HAP-1 (cell line): Measurements from ENCODE around the gene OR2T10.

Source experiments
- DNase-seq, 2 experiments: peaks; one replicate each; pipeline ENCODE4 v3.0.0-alpha.2; 2016 to 2020; ENCODE audit warnings: low spot score in 2 of 2
- H3K27me3 ChIP-seq: fragments of 250-450 bp; sonication (Bioruptor Pico); 2 replicates; pipeline ENCODE4 v1.5.1; 2020; ENCODE audit warnings: low read depth, mild to moderate bottlenecking, moderate library complexity
- H3K36me3 ChIP-seq: fragments of 250-450 bp; sonication (Bioruptor Pico); replicated peaks from 2 replicates; pipeline ENCODE4 v1.5.1; 2020; ENCODE audit warnings: mild to moderate bottlenecking
- H3K4me1 ChIP-seq: fragments of 250-450 bp; sonication (Bioruptor Pico); 2 replicates; pipeline ENCODE4 v1.5.1; 2020; ENCODE audit warnings: mild to moderate bottlenecking
- H3K4me3 ChIP-seq: fragments of 250-450 bp; sonication (Bioruptor Pico); 2 replicates; pipeline ENCODE4 v1.5.1; 2020; ENCODE audit warnings: mild to moderate bottlenecking, moderate library complexity
- H3K9me3 ChIP-seq: fragments of 250-450 bp; sonication (Bioruptor Pico); 2 replicates; pipeline ENCODE4 v1.5.1; 2020; ENCODE audit warnings: mild to moderate bottlenecking, moderate library complexity
- in situ Hi-C: fragments of 300-500 bp; cut with MboI; formaldehyde crosslinking; loops from 3 replicates; pipeline ENCODE4 v1.14.3; 2020; ENCODE audit warnings: low sequenced_read_pairs, inconsistent platforms, mixed read lengths

The OR2T10 gene

GRCh38 chr1:248622570-248623001, 25.1 kb upstream of the OR2T10 start:
- H3K9me3 ChIP-seq, result no peaks in the 10 kb centered on the region

GRCh38 chr1:248621770-248622169, 24.3 kb upstream of the OR2T10 start:
- in situ Hi-C loops, result no loop called here
- no peak overlapping the region for H3K4me3 ChIP-seq
- H3K4me1 ChIP-seq, result no peaks in the 10 kb centered on the region
- peak; percentile 8 to 60 for DNase-seq
- H3K27me3 ChIP-seq, result no peaks in the 10 kb centered on the region
- no peaks in the 10 kb centered on the region for H3K36me3 ChIP-seq
- H3K9me3 ChIP-seq, result no peaks in the 10 kb centered on the region

More at GRCh38 chr1:248622570-248623001, 25.1 kb upstream of the OR2T10 start:
- no peaks in the 10 kb centered on the region for H3K36me3 ChIP-seq
- H3K4me1 ChIP-seq, result no peaks in the 10 kb centered on the region
- DNase-seq, result peak in 1 of 2 experiments; percentile 38
- no peaks in the 10 kb centered on the region for H3K27me3 ChIP-seq
- H3K4me3 ChIP-seq, result no peak overlapping the region
- in situ Hi-C loops, result no loop called here

- H3K27me3 ChIP-seq, result no peaks in the 10 kb centered on the region
- no peaks in the 10 kb centered on the region for H3K4me1 ChIP-seq
- H3K4me3 ChIP-seq, result no peak overlapping the region
- no peaks in the 10 kb centered on the region for H3K9me3 ChIP-seq
- no peak for DNase-seq
- no peaks in the 10 kb centered on the region for H3K36me3 ChIP-seq
- in situ Hi-C loops, result no loop called here
These were observed 21.4 kb upstream of the OR2T10 start for GRCh38 chr1:248618878-248619277.

DNA sequence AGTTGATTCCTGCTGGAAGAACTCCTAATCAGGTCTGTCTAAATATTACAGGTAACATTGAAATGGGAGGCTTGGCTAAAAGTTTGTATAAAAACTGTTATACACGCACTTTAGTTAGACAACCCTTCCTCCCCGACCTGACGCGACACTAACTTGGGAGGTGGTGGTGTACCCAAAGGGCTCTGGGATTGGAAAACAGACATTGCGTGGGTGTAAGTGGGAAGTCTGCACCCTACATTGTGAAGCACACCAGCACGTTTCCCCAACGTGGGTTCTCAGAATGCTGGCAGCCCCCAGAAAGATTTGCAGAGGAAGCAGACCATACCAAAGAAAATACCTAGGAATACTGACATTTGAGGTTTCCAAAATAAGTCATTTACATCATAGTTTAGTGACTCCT, 20.6 kb upstream of the OR2T10 start:
- Histone ChIP-seq H3K36me3 (no peaks in the 10 kb centered on the region), H3K9me3 (no peaks in the 10 kb centered on the region)
- in situ Hi-C loops, result no loop called here

DNA sequence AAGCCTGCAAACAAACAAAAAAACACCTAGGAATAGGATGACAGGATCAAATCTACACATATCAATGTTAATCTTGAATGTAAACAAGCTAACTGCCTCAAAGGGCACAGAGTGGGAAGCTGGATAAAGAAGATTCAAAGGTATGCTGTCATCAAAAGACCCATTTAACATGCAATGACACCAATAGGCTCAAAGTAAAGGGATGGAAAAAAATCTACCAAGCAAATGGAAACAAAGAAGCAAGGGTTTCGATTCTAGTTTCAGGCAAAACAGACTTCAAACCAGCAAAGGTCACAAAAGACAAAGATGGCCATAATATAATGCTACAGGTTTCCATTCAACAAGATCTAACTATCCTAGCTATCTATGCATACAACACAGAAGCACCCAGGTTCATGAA, 16.2 kb upstream of the OR2T10 start:
- H3K36me3 ChIP-seq, result no peaks in the 10 kb centered on the region
- H3K9me3 ChIP-seq, result no peaks in the 10 kb centered on the region
- in situ Hi-C loops, result no loop called here
- H3K4me3 ChIP-seq, result no peak overlapping the region
- DNase-seq, result no peak
- no peaks in the 10 kb centered on the region for H3K27me3 ChIP-seq
- H3K4me1 ChIP-seq, result no peaks in the 10 kb centered on the region

More for the DNA sequence above, 20.6 kb upstream of the OR2T10 start:
- no peaks in the 10 kb centered on the region for H3K27me3 ChIP-seq
- no peak for DNase-seq
- H3K4me3 ChIP-seq, result no peak overlapping the region
- H3K4me1 ChIP-seq, result no peaks in the 10 kb centered on the region

DNA sequence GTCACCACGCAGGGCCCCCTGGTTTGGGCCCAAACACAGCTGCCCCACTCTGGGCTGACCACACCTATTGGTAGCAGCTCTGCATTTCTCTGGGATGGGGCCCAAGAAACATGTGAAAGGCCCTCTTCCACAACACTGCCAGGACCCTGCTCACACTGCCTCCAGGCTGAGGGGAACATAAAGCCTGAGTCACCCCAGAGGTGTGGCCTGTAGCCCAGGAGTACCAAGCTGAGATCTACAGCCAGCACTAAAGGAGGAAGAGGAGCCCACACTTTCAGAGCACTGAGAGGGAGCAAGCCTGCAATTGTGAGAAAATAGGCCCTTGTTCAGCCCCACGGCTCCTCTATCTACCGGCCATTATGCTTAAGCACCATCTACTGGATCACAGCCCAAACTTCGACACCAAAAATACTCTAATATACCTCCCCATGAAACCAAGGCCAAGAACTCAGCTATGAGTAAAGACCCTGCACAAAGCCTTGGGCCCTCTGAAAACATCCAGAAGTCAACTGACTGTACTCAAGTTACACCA, 14.4 kb upstream of the OR2T10 start:
- Histone ChIP-seq H3K9me3 (no peaks in the 10 kb centered on the region), H3K36me3 (no peaks in the 10 kb centered on the region), H3K4me3 (no peak overlapping the region), H3K27me3 (no peaks in the 10 kb centered on the region), H3K4me1 (no peaks in the 10 kb centered on the region)
- in situ Hi-C loops, result no loop called here
- no peak for DNase-seq

DNA sequence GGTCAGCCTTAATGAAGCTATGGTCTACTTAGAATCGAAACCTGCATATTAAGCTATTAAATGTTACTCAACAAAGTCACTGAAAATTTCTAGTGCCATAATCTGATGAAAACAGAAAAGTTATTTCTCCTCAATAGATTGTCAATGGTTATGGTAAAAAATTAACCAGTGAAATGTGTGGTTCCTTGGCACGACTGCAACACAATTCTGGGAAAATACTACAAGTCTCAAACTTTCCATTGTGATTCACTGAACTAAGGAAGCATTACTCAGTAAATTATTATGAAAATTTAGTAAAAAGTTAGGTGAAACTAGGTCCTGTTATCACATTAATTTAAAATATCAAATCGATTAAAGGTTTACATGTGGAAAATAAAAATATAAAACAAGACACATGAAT, 12.8 kb upstream of the OR2T10 start:
- Histone ChIP-seq H3K27me3 (no peaks in the 10 kb centered on the region), H3K36me3 (no peaks in the 10 kb centered on the region), H3K4me1 (no peaks in the 10 kb centered on the region), H3K9me3 (no peaks in the 10 kb centered on the region), H3K4me3 (no peak overlapping the region)
- in situ Hi-C loops, result no loop called here
- no peak for DNase-seq

- H3K9me3 ChIP-seq, result no peaks in the 10 kb centered on the region
- DNase-seq, result no peak
- no peaks in the 10 kb centered on the region for H3K4me1 ChIP-seq
- no peaks in the 10 kb centered on the region for H3K36me3 ChIP-seq
- in situ Hi-C loops, result no loop called here
- no peak overlapping the region for H3K4me3 ChIP-seq
- no peaks in the 10 kb centered on the region for H3K27me3 ChIP-seq
These were observed 1.9 kb upstream of the OR2T10 start for GRCh38 chr1:248599396-248599795.

DNA sequence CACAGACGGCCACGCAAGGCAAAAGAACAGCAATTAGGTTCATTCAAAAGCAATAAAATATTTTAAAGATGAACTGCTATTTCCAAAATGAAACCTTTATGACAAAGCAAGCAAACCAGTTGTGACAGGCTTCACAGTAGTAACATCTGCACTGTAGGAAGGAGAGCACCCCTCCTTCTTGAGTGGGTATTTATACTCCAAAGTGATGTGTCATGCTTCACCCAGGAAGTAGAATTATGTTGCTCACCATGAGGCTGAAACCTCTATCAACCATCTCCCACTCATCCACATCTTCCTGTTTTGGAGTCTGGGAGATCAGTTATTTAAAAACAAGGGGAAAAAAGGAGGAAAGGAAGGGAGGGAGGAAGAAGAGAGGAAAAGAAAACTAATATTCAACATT, 885 bp downstream of the OR2T10 start:
- Histone ChIP-seq H3K36me3 (no peaks in the 10 kb centered on the region), H3K27me3 (no peaks in the 10 kb centered on the region), H3K9me3 (no peaks in the 10 kb centered on the region), H3K4me1 (no peaks in the 10 kb centered on the region), H3K4me3 (no peak overlapping the region)
- no peak for DNase-seq
- in situ Hi-C loops, result no loop called here

DNA sequence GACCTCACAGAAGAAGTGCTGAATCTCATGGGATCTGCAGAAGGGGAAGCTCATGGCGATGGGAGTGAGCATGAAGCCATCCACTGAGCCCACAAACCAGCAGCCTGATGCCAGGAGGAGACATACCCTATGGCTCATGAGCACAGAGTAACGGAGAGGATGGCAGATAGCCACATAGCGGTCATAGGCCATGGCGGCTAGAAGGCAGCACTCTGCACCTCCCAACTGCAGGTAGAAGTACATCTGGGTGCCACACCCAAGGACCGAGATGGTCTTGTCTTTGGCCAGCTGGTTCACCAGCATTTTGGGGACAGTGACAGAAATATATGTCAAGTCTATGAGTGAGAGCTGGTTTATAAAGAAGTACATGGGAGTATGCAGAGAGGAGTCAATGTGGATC, 4.3 kb downstream of the OR2T10 start:
- Histone ChIP-seq H3K4me3 (no peak overlapping the region), H3K36me3 (no peaks in the 10 kb centered on the region), H3K4me1 (no peaks in the 10 kb centered on the region), H3K27me3 (no peaks in the 10 kb centered on the region), H3K9me3 (no peaks in the 10 kb centered on the region)
- in situ Hi-C loops, result no loop called here
- DNase-seq, result no peak

DNA sequence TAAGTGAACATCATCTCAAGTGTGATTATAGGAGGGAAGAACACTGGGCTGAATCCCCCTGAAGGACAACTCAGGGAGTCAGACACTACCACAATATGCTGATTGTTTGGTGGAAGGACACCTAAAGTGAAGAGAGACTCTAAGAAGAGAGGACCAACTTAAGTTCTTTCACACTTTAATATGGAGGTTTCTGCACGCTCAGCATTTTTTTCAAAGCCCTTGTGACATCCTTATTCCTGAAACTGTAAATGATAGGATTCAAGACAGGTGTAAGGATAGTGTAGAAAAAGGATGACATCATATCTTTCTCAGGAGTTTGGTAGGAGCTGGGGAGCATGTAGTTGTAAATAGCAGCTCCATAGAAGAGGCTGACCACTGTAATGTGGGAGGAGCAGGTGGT, 4.8 kb downstream of the OR2T10 start:
- H3K36me3 ChIP-seq, result no peaks in the 10 kb centered on the region
- H3K9me3 ChIP-seq, result no peaks in the 10 kb centered on the region
- no peak for DNase-seq
- H3K27me3 ChIP-seq, result no peaks in the 10 kb centered on the region
- in situ Hi-C loops, result no loop called here
- H3K4me1 ChIP-seq, result no peaks in the 10 kb centered on the region
- H3K4me3 ChIP-seq, result no peak overlapping the region

DNA sequence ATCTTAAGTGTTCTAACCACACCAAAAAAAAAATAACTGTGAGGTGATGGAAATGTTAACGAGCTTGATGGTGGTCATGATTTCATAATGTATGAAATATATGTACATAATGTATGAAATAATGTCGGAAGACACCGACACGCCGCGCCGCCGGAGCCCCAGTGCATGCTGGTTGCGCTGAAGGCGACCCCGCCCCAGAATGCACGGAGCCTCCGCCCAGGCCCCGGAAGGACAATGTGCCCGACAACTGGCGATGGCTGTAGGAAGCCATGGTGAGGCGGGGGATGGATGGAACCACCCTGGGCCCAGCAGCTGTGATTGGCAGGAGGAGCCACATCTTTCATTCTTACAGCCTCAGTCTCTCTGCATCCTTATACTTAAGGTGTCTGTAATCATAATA, 7.4 kb downstream of the OR2T10 start:
- no peaks in the 10 kb centered on the region for H3K27me3 ChIP-seq
- no peak overlapping the region for H3K4me3 ChIP-seq
- no peak for DNase-seq
- in situ Hi-C loops, result no loop called here
- no peaks in the 10 kb centered on the region for H3K9me3 ChIP-seq
- no peaks in the 10 kb centered on the region for H3K36me3 ChIP-seq
- no peaks in the 10 kb centered on the region for H3K4me1 ChIP-seq

DNA sequence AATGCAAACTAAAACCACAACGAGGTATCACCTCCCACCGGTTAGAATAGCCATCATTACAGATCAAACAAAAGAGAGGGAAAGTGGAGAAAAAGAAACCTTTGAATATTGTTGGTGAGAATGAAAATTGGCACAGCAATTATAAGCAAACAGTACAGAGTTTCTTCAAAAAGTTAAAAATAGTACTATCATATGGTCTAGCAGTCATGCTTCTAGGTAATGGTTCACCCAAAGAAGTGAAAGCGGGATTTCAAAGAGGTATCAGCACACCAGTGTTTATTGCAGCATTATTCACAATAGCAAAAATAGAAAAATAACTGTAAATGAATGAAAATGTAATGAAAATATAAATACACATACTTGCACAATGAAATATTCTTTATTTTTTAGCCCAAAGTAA, 8.2 kb downstream of the OR2T10 start:
- Histone ChIP-seq H3K4me1 (no peaks in the 10 kb centered on the region), H3K36me3 (no peaks in the 10 kb centered on the region), H3K9me3 (no peaks in the 10 kb centered on the region), H3K27me3 (no peaks in the 10 kb centered on the region), H3K4me3 (no peak overlapping the region)
- DNase-seq, result no peak
- in situ Hi-C loops, result no loop called here

- Histone ChIP-seq H3K4me3 (no peak overlapping the region), H3K4me1 (no peaks in the 10 kb centered on the region), H3K27me3 (no peaks in the 10 kb centered on the region), H3K9me3 (no peaks in the 10 kb centered on the region), H3K36me3 (no peaks in the 10 kb centered on the region)
- no peak for DNase-seq
- in situ Hi-C loops, result no loop called here
These were observed 12.2 kb downstream of the OR2T10 start for GRCh38 chr1:248585266-248585665.

GRCh38 chr1:248576260-248576980, 21.1 kb downstream of the OR2T10 start:
- H3K36me3 ChIP-seq, result no peaks in the 10 kb centered on the region
- in situ Hi-C loops, result no loop called here
- H3K4me3 ChIP-seq, result no peak overlapping the region
- H3K27me3 ChIP-seq, result no peaks in the 10 kb centered on the region
- H3K4me1 ChIP-seq, result no peaks in the 10 kb centered on the region
- DNase-seq, result no peak
- H3K9me3 ChIP-seq, result no peaks in the 10 kb centered on the region
